GM12878 (cell line): ENCODE measurements around the gene PPT1. TPM values are rescaled to one million over a fixed set of nuclear protein-coding genes. Genes with fewer than 3 reads are reported as not detected.

Source experiments
- CEBPB ChIP-seq, 2 experiments: fragments of 150-350 bp in 1 of 2; IDR thresholded peaks; 2 replicates each; pipeline ENCODE4 v1.6.1; 2012 to 2014; ENCODE audit warnings: low read depth in 2 of 2, low read length in 2 of 2, borderline replicate concordance in 1 of 2, inconsistent platforms in 1 of 2
- EED ChIP-seq: sonication (generic); IDR thresholded peaks from 2 replicates; pipeline ENCODE4 v1.6.1; 2016; ENCODE audit warnings: antibody characterized with exemption, low read depth
- HCFC1 ChIP-seq: fragments of 150-350 bp; IDR thresholded peaks from 2 replicates; pipeline ENCODE4 v1.6.1; 2014; ENCODE audit warnings: low read length
- KLF5 ChIP-seq: fragments of 450-650 bp; IDR thresholded peaks from 2 replicates; pipeline ENCODE4 v1.6.1; 2014; ENCODE audit warnings: mild to moderate bottlenecking; ENCODE audit not compliant: partially characterized antibody
- MTA2 ChIP-seq: fragments of 450-650 bp; IDR thresholded peaks from 2 replicates; pipeline ENCODE4 v1.6.1; 2016; ENCODE audit warnings: low read depth, mild to moderate bottlenecking, moderate library complexity
- MTA3 ChIP-seq: IDR thresholded peaks from 2 replicates; pipeline ENCODE4 v1.6.1; 2012; ENCODE audit warnings: low read length, inconsistent platforms, borderline replicate concordance
- NBN ChIP-seq: fragments of 450-650 bp; IDR thresholded peaks from 2 replicates; pipeline ENCODE4 v1.6.1; 2016
- NFYB ChIP-seq: IDR thresholded peaks from 2 replicates; pipeline ENCODE4 v1.6.1; 2011; ENCODE audit warnings: low read depth, mild to moderate bottlenecking, low read length, improper control_type of control experiment, moderate library complexity; ENCODE audit not compliant: insufficient read depth
- NR2F1 ChIP-seq: fragments of 450-650 bp; conservative IDR thresholded peaks from 2 replicates; pipeline ENCODE4 v1.6.1; 2017; ENCODE audit warnings: mild to moderate bottlenecking
- POLR2A ChIP-seq: IDR thresholded peaks from 2 replicates; pipeline ENCODE4 v1.6.1; 2011; ENCODE audit warnings: low read depth, mild to moderate bottlenecking, low read length
- POLR2AphosphoS2 ChIP-seq: IDR thresholded peaks from 2 replicates; pipeline ENCODE4 v1.6.1; 2011; ENCODE audit warnings: low read depth, mild to moderate bottlenecking, low read length, improper control_type of control experiment, moderate library complexity
- POLR2AphosphoS5 ChIP-seq: IDR thresholded peaks from 2 replicates; pipeline ENCODE4 v1.6.1; 2011; ENCODE audit warnings: mild to moderate bottlenecking, low read length, inconsistent platforms
- RUNX3 ChIP-seq: IDR thresholded peaks from 2 replicates; pipeline ENCODE4 v1.6.1; 2012; ENCODE audit warnings: low read length, inconsistent platforms
- SMAD1 ChIP-seq: fragments of 450-650 bp; IDR thresholded peaks from 2 replicates; pipeline ENCODE4 v1.6.1; 2018; ENCODE audit warnings: mild to moderate bottlenecking, low read depth; ENCODE audit not compliant: partially characterized antibody
- SMC3 ChIP-seq: IDR thresholded peaks from 2 replicates; pipeline ENCODE4 v1.6.1; 2011; ENCODE audit warnings: low read length, improper control_type of control experiment, borderline replicate concordance
- SREBF1 ChIP-seq: IDR thresholded peaks from 2 replicates; pipeline ENCODE4 v1.6.1; 2012; ENCODE audit warnings: mild to moderate bottlenecking, low read length
- SREBF2 ChIP-seq: IDR thresholded peaks from 2 replicates; pipeline ENCODE4 v1.6.1; 2012; ENCODE audit warnings: mild to moderate bottlenecking, low read length
- TAF1 ChIP-seq: IDR thresholded peaks from 2 replicates; pipeline ENCODE4 v1.6.1; 2011; ENCODE audit warnings: mild to moderate bottlenecking, low read depth, low read length, borderline replicate concordance
- TBL1XR1 ChIP-seq: IDR thresholded peaks from 2 replicates; pipeline ENCODE4 v1.6.1; 2012; ENCODE audit warnings: low read depth, low read length, improper control_type of control experiment
- YY1 ChIP-seq: IDR thresholded peaks from 2 replicates; pipeline ENCODE4 v1.6.1; 2011; ENCODE audit warnings: low read depth, mild to moderate bottlenecking, low read length
- ZNF207 ChIP-seq: fragments of 450-650 bp; IDR thresholded peaks from 2 replicates; pipeline ENCODE4 v1.6.1; 2014; ENCODE audit warnings: antibody characterized with exemption, mild to moderate bottlenecking, borderline replicate concordance
- ZNF217 ChIP-seq: fragments of 450-650 bp; IDR thresholded peaks from 2 replicates; pipeline ENCODE4 v1.6.1; 2017; ENCODE audit warnings: antibody characterized with exemption, mild to moderate bottlenecking
- polyA plus RNA-seq, 11 experiments: library from polyadenylated mRNA; depleted of rRNA in 4 of 11; unstranded in 6 of 11; stranded (reverse) in 5 of 11; fragments of >200 nt; fragmentation: Nextera tagmentation in 4 of 11; fragmentation: Illumina TruSeq in 1 of 11; extraction: Ambion mirVana in 4 of 11; extraction: Trizol in 1 of 11; gene quantifications; 1 replicate in 1 of 11; 2 replicates in 10 of 11; pipeline versions ENCODE4 v1.2.1 to v1.2.3, GENCODE V29; 2011 to 2016; ENCODE audit warnings: inconsistent platforms in 2 of 11, missing spikeins in 2 of 11, low read depth in 1 of 11
- total RNA-seq, 4 experiments: library from RNA; depleted of rRNA in 3 of 4; stranded (reverse); fragments of >200 nt in 3 of 4; fragmentation: Illumina TruSeq in 1 of 4; extraction: Trizol in 1 of 4; gene quantifications; 2 replicates each; pipeline versions ENCODE4 v1.2.1 to v1.2.3, GENCODE V29; 2013 to 2021
- TF ChIP-seq, protein P1 (sequence below): fragments of 450-650 bp; IDR thresholded peaks from 2 replicates; pipeline ENCODE4 v1.6.1; 2017; ENCODE audit warnings: low read depth, mild to moderate bottlenecking, moderate library complexity
- TF ChIP-seq, protein P2 (sequence below): fragments of 450-650 bp; IDR thresholded peaks from 2 replicates; pipeline ENCODE4 v1.6.1; 2017; ENCODE audit warnings: mild to moderate bottlenecking, moderate library complexity
- TF ChIP-seq, protein P3 (sequence below): fragments of 450-650 bp; conservative IDR thresholded peaks from 2 replicates; pipeline ENCODE4 v1.6.1; 2017; ENCODE audit warnings: mild to moderate bottlenecking, moderate library complexity

PPT1 gene
- total and polyA plus RNA-seq, 10 of the 15 experiments (the other 5 are each of a cell fraction or from before 2014, with no cell fraction given) = 50.4 to 147 (median 103) TPM

DNA sequence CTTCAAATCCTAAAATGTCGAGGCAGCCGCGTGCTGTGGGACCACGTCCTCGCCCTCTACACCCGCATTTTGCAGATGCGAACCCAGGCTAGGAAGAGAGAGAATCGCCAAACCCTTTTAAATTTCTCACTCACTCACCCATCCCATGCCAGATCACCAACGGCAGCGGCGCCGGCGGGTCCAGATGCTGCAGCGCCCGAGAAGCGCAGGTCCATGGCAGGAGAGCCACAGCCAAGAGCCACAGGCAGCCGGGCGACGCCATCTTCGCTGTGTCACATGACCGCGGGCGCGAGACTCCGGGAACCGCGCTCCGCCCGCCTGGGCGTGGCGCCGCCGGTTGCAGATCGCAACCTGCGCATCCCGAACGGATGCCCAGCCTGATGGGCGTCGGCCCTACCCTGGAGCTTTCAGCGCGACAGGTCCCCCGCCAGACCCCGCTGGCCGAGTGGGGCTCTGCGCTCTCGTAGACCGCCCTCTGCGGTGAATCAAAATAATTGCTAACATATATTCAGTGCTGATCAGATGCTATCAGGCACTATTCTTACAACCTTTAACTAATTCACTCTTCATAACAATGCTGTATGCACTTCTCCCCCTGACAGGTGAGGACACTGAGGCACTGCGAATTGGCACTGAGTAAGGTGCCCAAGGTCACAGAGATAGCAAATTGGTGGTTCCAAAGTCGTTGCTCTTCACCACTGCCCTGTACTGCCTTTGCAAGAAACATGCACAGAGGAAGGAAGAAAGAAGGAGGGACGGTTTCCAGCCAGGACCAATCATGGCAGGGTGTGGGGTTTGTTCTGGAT, at the start of gene PPT1 (continued):
- TF ChIP-seq SREBF2 (no peak), ZNF207 (no peak), CEBPB (IDR thresholded peaks at IDR 0.05; ENCODE audit: borderline replicate concordance in 1 of 2, low read depth in 2 of 2, low read length in 2 of 2) (no peak), SMAD1 (no peak), KLF5 (no peak), HCFC1 (0 out of 2 replicates have a peak, but pooled peaks have one; percentile 44), ZNF217 (no peak), POLR2A (peak; percentile 95), NR2F1 (0 out of 2 replicates have a peak, but pooled peaks have one; percentile 13), NFYB (no peak), POLR2AphosphoS2 (no peak), SMC3 (no peak), MTA3 (no peak), TBL1XR1 (no peak), SREBF1 (no peak), YY1 (peak; percentile 97), POLR2AphosphoS5 (peak; percentile 65; the same call in 1 of the 2 replicates), TAF1 (peak; percentile 49; the same call in 1 of the 2 replicates), EED (no peak), NBN (peak; percentile 58; the same call in 1 of the 2 replicates), MTA2 (no peak), RUNX3 (peak; percentile 67; the same call in 1 of the 2 replicates)
- TF ChIP-seq, protein P1, sequence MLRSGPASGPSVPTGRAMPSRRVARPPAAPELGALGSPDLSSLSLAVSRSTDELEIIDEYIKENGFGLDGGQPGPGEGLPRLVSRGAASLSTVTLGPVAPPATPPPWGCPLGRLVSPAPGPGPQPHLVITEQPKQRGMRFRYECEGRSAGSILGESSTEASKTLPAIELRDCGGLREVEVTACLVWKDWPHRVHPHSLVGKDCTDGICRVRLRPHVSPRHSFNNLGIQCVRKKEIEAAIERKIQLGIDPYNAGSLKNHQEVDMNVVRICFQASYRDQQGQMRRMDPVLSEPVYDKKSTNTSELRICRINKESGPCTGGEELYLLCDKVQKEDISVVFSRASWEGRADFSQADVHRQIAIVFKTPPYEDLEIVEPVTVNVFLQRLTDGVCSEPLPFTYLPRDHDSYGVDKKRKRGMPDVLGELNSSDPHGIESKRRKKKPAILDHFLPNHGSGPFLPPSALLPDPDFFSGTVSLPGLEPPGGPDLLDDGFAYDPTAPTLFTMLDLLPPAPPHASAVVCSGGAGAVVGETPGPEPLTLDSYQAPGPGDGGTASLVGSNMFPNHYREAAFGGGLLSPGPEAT = peak; percentile 95
- TF ChIP-seq, protein P2, sequence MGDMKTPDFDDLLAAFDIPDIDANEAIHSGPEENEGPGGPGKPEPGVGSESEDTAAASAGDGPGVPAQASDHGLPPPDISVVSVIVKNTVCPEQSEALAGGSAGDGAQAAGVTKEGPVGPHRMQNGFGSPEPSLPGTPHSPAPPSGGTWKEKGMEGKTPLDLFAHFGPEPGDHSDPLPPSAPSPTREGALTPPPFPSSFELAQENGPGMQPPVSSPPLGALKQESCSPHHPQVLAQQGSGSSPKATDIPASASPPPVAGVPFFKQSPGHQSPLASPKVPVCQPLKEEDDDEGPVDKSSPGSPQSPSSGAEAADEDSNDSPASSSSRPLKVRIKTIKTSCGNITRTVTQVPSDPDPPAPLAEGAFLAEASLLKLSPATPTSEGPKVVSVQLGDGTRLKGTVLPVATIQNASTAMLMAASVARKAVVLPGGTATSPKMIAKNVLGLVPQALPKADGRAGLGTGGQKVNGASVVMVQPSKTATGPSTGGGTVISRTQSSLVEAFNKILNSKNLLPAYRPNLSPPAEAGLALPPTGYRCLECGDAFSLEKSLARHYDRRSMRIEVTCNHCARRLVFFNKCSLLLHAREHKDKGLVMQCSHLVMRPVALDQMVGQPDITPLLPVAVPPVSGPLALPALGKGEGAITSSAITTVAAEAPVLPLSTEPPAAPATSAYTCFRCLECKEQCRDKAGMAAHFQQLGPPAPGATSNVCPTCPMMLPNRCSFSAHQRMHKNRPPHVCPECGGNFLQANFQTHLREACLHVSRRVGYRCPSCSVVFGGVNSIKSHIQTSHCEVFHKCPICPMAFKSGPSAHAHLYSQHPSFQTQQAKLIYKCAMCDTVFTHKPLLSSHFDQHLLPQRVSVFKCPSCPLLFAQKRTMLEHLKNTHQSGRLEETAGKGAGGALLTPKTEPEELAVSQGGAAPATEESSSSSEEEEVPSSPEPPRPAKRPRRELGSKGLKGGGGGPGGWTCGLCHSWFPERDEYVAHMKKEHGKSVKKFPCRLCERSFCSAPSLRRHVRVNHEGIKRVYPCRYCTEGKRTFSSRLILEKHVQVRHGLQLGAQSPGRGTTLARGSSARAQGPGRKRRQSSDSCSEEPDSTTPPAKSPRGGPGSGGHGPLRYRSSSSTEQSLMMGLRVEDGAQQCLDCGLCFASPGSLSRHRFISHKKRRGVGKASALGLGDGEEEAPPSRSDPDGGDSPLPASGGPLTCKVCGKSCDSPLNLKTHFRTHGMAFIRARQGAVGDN = no peak; the same call in none of the 2 replicates
- TF ChIP-seq, protein P3, sequence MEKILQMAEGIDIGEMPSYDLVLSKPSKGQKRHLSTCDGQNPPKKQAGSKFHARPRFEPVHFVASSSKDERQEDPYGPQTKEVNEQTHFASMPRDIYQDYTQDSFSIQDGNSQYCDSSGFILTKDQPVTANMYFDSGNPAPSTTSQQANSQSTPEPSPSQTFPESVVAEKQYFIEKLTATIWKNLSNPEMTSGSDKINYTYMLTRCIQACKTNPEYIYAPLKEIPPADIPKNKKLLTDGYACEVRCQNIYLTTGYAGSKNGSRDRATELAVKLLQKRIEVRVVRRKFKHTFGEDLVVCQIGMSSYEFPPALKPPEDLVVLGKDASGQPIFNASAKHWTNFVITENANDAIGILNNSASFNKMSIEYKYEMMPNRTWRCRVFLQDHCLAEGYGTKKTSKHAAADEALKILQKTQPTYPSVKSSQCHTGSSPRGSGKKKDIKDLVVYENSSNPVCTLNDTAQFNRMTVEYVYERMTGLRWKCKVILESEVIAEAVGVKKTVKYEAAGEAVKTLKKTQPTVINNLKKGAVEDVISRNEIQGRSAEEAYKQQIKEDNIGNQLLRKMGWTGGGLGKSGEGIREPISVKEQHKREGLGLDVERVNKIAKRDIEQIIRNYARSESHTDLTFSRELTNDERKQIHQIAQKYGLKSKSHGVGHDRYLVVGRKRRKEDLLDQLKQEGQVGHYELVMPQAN = peak; percentile 74; the same call in 1 of the 2 replicates
